T-helper 2 cell treated with Interferon-gamma antibody and Interleukin-4, amounts not matched to agents 100 ng/mL and 5 ng/mL, for 36 hours (primary cell): ENCODE data around the gene CMTM6. TPM values are rescaled to one million over a fixed set of nuclear protein-coding genes. Genes with fewer than 3 reads are reported as not detected.
"Not testable (repeated sequence)": the region's sequence is repeated elsewhere in the genome, so short reads cannot be mapped to it uniquely, and the experiment has no call there.

Experiments used
- intact Hi-C: fragments of 100-400 bp; cut with micrococcal nuclease; formaldehyde crosslinking; loops from one replicate; pipeline ENCODE4 v1.15.1; 2023
- total RNA-seq: library from RNA; stranded (reverse); gene quantifications from 2 replicates; pipeline ENCODE4 v1.2.3, GENCODE V29; 2022

Gene CMTM6
- total RNA-seq, 1 donor from 2014 or later = 55.5 TPM

GRCh38 chr3:32500231-32500630, 2.4 kb downstream of the CMTM6 start:
- intact Hi-C loops = no loop called here

- intact Hi-C loops = no loop called here
Observed at GRCh38 chr3:32499585-32499984, 3.1 kb downstream of the CMTM6 start.

- intact Hi-C loops = no loop called here
Observed at GRCh38 chr3:32498992-32499391, 3.7 kb downstream of the CMTM6 start.

GRCh38 chr3:32498252-32498651, 4.4 kb downstream of the CMTM6 start:
- intact Hi-C loops = no loop called here

GRCh38 chr3:32495609-32496008, 7.0 kb downstream of the CMTM6 start:
- intact Hi-C loops = no loop called here

- intact Hi-C loops = no loop called here
Observed at GRCh38 chr3:32495085-32495484, 7.6 kb downstream of the CMTM6 start.

GRCh38 chr3:32493437-32494414, 8.9 kb downstream of the CMTM6 start:
- intact Hi-C loops = no loop called here

GRCh38 chr3:32492684-32493436, 9.8 kb downstream of the CMTM6 start:
- intact Hi-C loops = no loop called here

- intact Hi-C loops = no loop called here
Observed at GRCh38 chr3:32488474-32489008, 14.1 kb downstream of the CMTM6 start.

GRCh38 chr3:32487781-32488473, 14.7 kb downstream of the CMTM6 start:
- intact Hi-C loops = no loop called here

GRCh38 chr3:32484436-32484835, 18.2 kb downstream of the CMTM6 start:
- intact Hi-C loops = no loop called here

- intact Hi-C loops = no loop called here
Observed at GRCh38 chr3:32483772-32484171, 18.9 kb downstream of the CMTM6 start.

GRCh38 chr3:32482693-32483092, 20.0 kb downstream of the CMTM6 start:
- intact Hi-C loops = no loop called here

GRCh38 chr3:32481791-32482631, 20.6 kb downstream of the CMTM6 start:
- intact Hi-C loops = no loop called here

GRCh38 chr3:32480604-32481003, 22.0 kb downstream of the CMTM6 start:
- intact Hi-C loops = no loop called here

- intact Hi-C loops = no loop called here
Observed at GRCh38 chr3:32474201-32474600, 28.5 kb downstream of the CMTM6 start.

- intact Hi-C loops = not testable (repeated sequence)
Observed at GRCh38 chr3:32472151-32472550, 30.5 kb downstream of the CMTM6 start.

GRCh38 chr3:32471246-32471645, 31.4 kb downstream of the CMTM6 start:
- intact Hi-C loops = no loop called here

GRCh38 chr3:32470362-32470761, 32.3 kb downstream of the CMTM6 start:
- intact Hi-C loops = no loop called here

GRCh38 chr3:32469151-32469874, 33.3 kb downstream of the CMTM6 start:
- intact Hi-C loops = loop anchor here (2.0 kb wide), 3 partner anchors 77 to 293 kb away; no protein-coding TSS in a partner anchor
